K562 (cell line): ENCODE results near the gene INSM1. TPM values are rescaled to one million over a fixed set of nuclear protein-coding genes. Genes with fewer than 3 reads are reported as not detected.

Source experiments
- ATAC-seq: fragments of 200-7000 bp; cut with Tn5 transposase; 3 replicates; pipeline ENCODE4 v1.9.1; 2020; ENCODE audit warnings: moderate library complexity
- BruUV-seq: library from RNA; stranded (reverse); fragments of 400-500 nt; replicated peaks from 2 replicates; lab custom pipeline; 2021; lab: Mats Ljungman, UMichigan
- CTCF ChIA-PET: fragments of 300-600 bp; formaldehyde crosslinking; extraction: SDS; loops from one replicate; lab custom pipeline; 2021; ENCODE audit warnings: low intra/inter-chr PET ratio; lab: Yijun Ruan, JAX
- POLR2A ChIA-PET: fragments of 300-600, 350-650 bp; sonication (Branson Sonifier 250); formaldehyde crosslinking; extraction: SDS; loops from one replicate; lab custom pipeline; 2021; ENCODE audit warnings: antibody characterized with exemption, inconsistent platforms; lab: Yijun Ruan, JAX
- DNase-seq, 4 experiments: peaks; one replicate each; pipeline versions ENCODE4 v3.0.0 to v3.0.0-alpha.2; 2011 to 2018; ENCODE audit warnings: low spot score in 3 of 4, mixed read lengths in 3 of 4; ENCODE audit errors: extremely low read depth in 1 of 4
- FAIRE-seq: peaks from 2 replicates; lab custom pipeline; 2011; peaks lifted over from hg19 to GRCh38; lab: Jason Lieb, UNC
- H2AFZ ChIP-seq: 2 replicates; pipeline ENCODE4 v1.6.0; 2011; ENCODE audit warnings: low read depth, low read length, control low read depth, inconsistent platforms
- H3K27ac ChIP-seq: fragments of 200-600 bp; 3 replicates; pipeline ENCODE4 v1.8.0; 2011; ENCODE audit warnings: low read depth, mild to moderate bottlenecking, control low read depth, inconsistent platforms, low read length, moderate library complexity, mixed read lengths; ENCODE audit errors: extremely low read depth
- H3K27me3 ChIP-seq, 2 experiments: fragments of 300-600 bp in 1 of 2; 2 replicates in 1 of 2; 3 replicates in 1 of 2; pipeline versions ENCODE4 v1.6.0 to v1.8.0; 2011; ENCODE audit warnings: inconsistent platforms in 2 of 2, low read length in 2 of 2, mild to moderate bottlenecking in 1 of 2, mixed read lengths in 1 of 2, moderate library complexity in 1 of 2; ENCODE audit not compliant: control insufficient read depth in 2 of 2, insufficient read depth in 2 of 2
- H3K36me3 ChIP-seq: fragments of 300-600 bp; 3 replicates; pipeline ENCODE4 v1.8.0; 2011; ENCODE audit warnings: mild to moderate bottlenecking, low read length, inconsistent platforms; ENCODE audit not compliant: control insufficient read depth, insufficient read depth
- H3K4me1 ChIP-seq, 2 experiments: fragments of 200-600 bp in 1 of 2; replicated peaks in 1 of 2; 2 replicates in 1 of 2; 3 replicates in 1 of 2; pipeline versions ENCODE4 v1.5.1 to v1.8.0; 2011; ENCODE audit warnings: inconsistent platforms in 2 of 2, low read length in 2 of 2, mild to moderate bottlenecking in 1 of 2, mixed read lengths in 1 of 2, moderate library complexity in 1 of 2; ENCODE audit not compliant: control insufficient read depth in 2 of 2, insufficient read depth in 2 of 2
- H3K4me2 ChIP-seq: 2 replicates; pipeline ENCODE4 v1.6.1; 2011; ENCODE audit warnings: low read length, control low read depth, inconsistent platforms, mixed read lengths; ENCODE audit not compliant: insufficient read depth
- H3K4me3 ChIP-seq: fragments of 200-600 bp; sonication (generic), shearing (Covaris generic); 2 replicates; pipeline ENCODE4 v1.5.1; 2016; ENCODE audit warnings: control low read depth, inconsistent platforms
- H3K79me2 ChIP-seq: fragments of 200-600 bp; 3 replicates; pipeline ENCODE4 v1.8.0; 2011; ENCODE audit warnings: low read length, inconsistent platforms; ENCODE audit not compliant: control insufficient read depth, insufficient read depth
- H3K9ac ChIP-seq, 2 experiments: 2 replicates each; pipeline versions ENCODE4 v1.6.0 to v1.6.1; 2011; ENCODE audit warnings: low read depth in 2 of 2, low read length in 2 of 2, control low read depth in 1 of 2, inconsistent platforms in 1 of 2, mild to moderate bottlenecking in 1 of 2, mixed read lengths in 1 of 2; ENCODE audit not compliant: insufficient read depth in 1 of 2
- H3K9me1 ChIP-seq: one replicate; pipeline ENCODE4 v1.6.0; 2011; ENCODE audit warnings: inconsistent platforms, mild to moderate bottlenecking, low read length, moderate library complexity; ENCODE audit not compliant: control insufficient read depth, insufficient read depth
- H3K9me3 ChIP-seq: replicated peaks from 2 replicates; pipeline ENCODE4 v1.5.1; 2011; ENCODE audit warnings: low read depth, low read length, inconsistent platforms; ENCODE audit not compliant: control insufficient read depth, insufficient read depth
- H4K20me1 ChIP-seq: replicated peaks from 2 replicates; pipeline ENCODE4 v1.6.1; 2011; ENCODE audit warnings: low read length, inconsistent platforms, mixed read lengths; ENCODE audit not compliant: control insufficient read depth, insufficient read depth
- ESRRA ChIP-seq: fragments of 450-650 bp; IDR thresholded peaks from 2 replicates; pipeline ENCODE4 v1.6.1; 2014; ENCODE audit warnings: low read depth, mild to moderate bottlenecking, moderate library complexity, borderline replicate concordance
- FUS ChIP-seq: fragments of 200-400 bp; formaldehyde crosslinking; optimal IDR thresholded peaks from 2 replicates; pipeline ENCODE3; 2017; ENCODE audit warnings: low read depth, low read length
- HCFC1 ChIP-seq: IDR thresholded peaks from 2 replicates; pipeline ENCODE4 v1.6.1; 2012; ENCODE audit warnings: low read depth, low read length, improper control_type of control experiment
- HDAC1 ChIP-seq, 2 experiments: fragments of 450-650 bp; IDR thresholded peaks; 2 replicates each; pipeline ENCODE4 v1.6.1; 2016 to 2017; ENCODE audit warnings: inconsistent platforms in 1 of 2, mild to moderate bottlenecking in 1 of 2, moderate library complexity in 1 of 2
- ILF3 ChIP-seq: fragments of 450-650 bp; IDR thresholded peaks from 2 replicates; pipeline ENCODE4 v1.6.1; 2018; ENCODE audit warnings: antibody characterized with exemption, mild to moderate bottlenecking, moderate library complexity, borderline replicate concordance
- NFE2L1 ChIP-seq: fragments of 450-650 bp; IDR thresholded peaks from 2 replicates; pipeline ENCODE4 v1.6.1; 2016; ENCODE audit warnings: missing genetic modification characterization, low read depth, mild to moderate bottlenecking, missing compliant biosample characterization, moderate library complexity, borderline replicate concordance
- RBM15 ChIP-seq: fragments of 200-400 bp; formaldehyde crosslinking; IDR thresholded peaks from 2 replicates; pipeline ENCODE4 v1.6.1; 2018; ENCODE audit warnings: mild to moderate bottlenecking, low read length, moderate library complexity; ENCODE audit not compliant: insufficient read depth
- RFX7 ChIP-seq: fragments of 250-450 bp; sonication (Bioruptor Pico); IDR thresholded peaks from 2 replicates; pipeline ENCODE4 v1.5.1; 2021; ENCODE audit warnings: mild to moderate bottlenecking
- SMARCB1 ChIP-seq: IDR thresholded peaks from 2 replicates; pipeline ENCODE4 v1.6.1; 2011; ENCODE audit warnings: improper control_type of control experiment, low read depth; ENCODE audit not compliant: insufficient read length
- ZC3H4 ChIP-seq: sonication (generic); formaldehyde crosslinking; IDR thresholded peaks from 2 replicates; pipeline ENCODE4 v1.9.0; 2021; ENCODE audit warnings: missing genetic modification reagents, borderline replicate concordance
- ZNF121 ChIP-seq: sonication (generic); formaldehyde crosslinking; conservative IDR thresholded peaks from 2 replicates; pipeline ENCODE4 v1.8.0; 2022; ENCODE audit warnings: missing genetic modification reagents
- ZNF140 ChIP-seq: fragments of 250-450 bp; sonication (Bioruptor Pico); IDR thresholded peaks from 2 replicates; pipeline ENCODE4 v1.8.0; 2021; ENCODE audit warnings: moderate library complexity, mild to moderate bottlenecking, inconsistent platforms
- ZNF644 ChIP-seq: fragments of 200-800 bp; sonication (Bioruptor generic); IDR thresholded peaks from 2 replicates; pipeline ENCODE4 v1.6.1; 2016; ENCODE audit warnings: low read depth, missing genetic modification characterization, missing compliant biosample characterization
- ZNF764 ChIP-seq: fragments of 250-450 bp; sonication (Bioruptor Pico); IDR thresholded peaks from 2 replicates; pipeline ENCODE4 v1.4.0; 2020; ENCODE audit warnings: low read depth, mild to moderate bottlenecking, moderate library complexity
- ZNF830 ChIP-seq: fragments of 250-450 bp; sonication (Bioruptor Pico); IDR thresholded peaks from 2 replicates; pipeline ENCODE4 v1.5.0; 2021; ENCODE audit warnings: mild to moderate bottlenecking
- WGBS: fragments of 100-300 bp; shearing (Covaris generic); methylation state at CpG from one replicate; pipeline ENCODE4 v1.1.6; 2016; ENCODE audit warnings: low coverage, mixed read lengths; ENCODE audit not compliant: insufficient coverage; ENCODE audit errors: missing lambda C conversion rate; 5-methylcytosine and 5-hydroxymethylcytosine counted together
- in situ Hi-C: fragments of 300-500 bp; cut with MboI; formaldehyde crosslinking; loops from 4 replicates; pipeline ENCODE4 v1.15.0; 2018; ENCODE audit warnings: inconsistent platforms, mixed read lengths
- intact Hi-C: fragments of 100-400 bp; cut with micrococcal nuclease; formaldehyde crosslinking; loops from 2 replicates; pipeline ENCODE4 v1.14.2; 2022
- polyA plus RNA-seq, 8 experiments: library from polyadenylated mRNA; depleted of rRNA in 4 of 8; stranded (reverse) in 5 of 8; unstranded in 3 of 8; fragments of >200 nt; fragmentation: Nextera tagmentation in 2 of 8; fragmentation: Illumina TruSeq in 1 of 8; extraction: Ambion mirVana in 2 of 8; extraction: Trizol in 1 of 8; gene quantifications; 2 replicates each; pipeline versions ENCODE4 v1.2.1 to v1.2.3, GENCODE V29; 2011 to 2014; ENCODE audit warnings: inconsistent platforms in 1 of 8, missing spikeins in 1 of 8
- total RNA-seq, 7 experiments: library from RNA; depleted of rRNA in 6 of 7; stranded (reverse); fragments of >200 nt in 6 of 7; fragmentation: Illumina TruSeq in 2 of 7; extraction: Trizol in 2 of 7; gene quantifications; 2 replicates each; pipeline versions ENCODE4 v1.2.1 to v1.2.3, GENCODE V29; 2011 to 2021; ENCODE audit warnings: low replicate concordance in 1 of 7
- TF ChIP-seq, protein P1 (sequence below): fragments of 450-650 bp; IDR thresholded peaks from 2 replicates; pipeline ENCODE4 v1.6.1; 2017; ENCODE audit warnings: mild to moderate bottlenecking, moderate library complexity
- TF ChIP-seq, protein P2 (sequence below): fragments of 450-650 bp; IDR thresholded peaks from 2 replicates; pipeline ENCODE4 v1.7.1; 2018; ENCODE audit warnings: mild to moderate bottlenecking, low read depth; ENCODE audit not compliant: partially characterized antibody
- TF ChIP-seq, protein P3 (sequence below), 2 experiments: fragments of 450-650 bp; conservative IDR thresholded peaks; 2 replicates each; pipeline ENCODE4 v1.6.1; 2017; ENCODE audit warnings: mild to moderate bottlenecking in 2 of 2, moderate library complexity in 2 of 2

The INSM1 gene
- total and polyA plus RNA-seq, 9 of the 15 experiments (the other 6 are each of a cell fraction or from before 2014, with no cell fraction given): not detected

DNA sequence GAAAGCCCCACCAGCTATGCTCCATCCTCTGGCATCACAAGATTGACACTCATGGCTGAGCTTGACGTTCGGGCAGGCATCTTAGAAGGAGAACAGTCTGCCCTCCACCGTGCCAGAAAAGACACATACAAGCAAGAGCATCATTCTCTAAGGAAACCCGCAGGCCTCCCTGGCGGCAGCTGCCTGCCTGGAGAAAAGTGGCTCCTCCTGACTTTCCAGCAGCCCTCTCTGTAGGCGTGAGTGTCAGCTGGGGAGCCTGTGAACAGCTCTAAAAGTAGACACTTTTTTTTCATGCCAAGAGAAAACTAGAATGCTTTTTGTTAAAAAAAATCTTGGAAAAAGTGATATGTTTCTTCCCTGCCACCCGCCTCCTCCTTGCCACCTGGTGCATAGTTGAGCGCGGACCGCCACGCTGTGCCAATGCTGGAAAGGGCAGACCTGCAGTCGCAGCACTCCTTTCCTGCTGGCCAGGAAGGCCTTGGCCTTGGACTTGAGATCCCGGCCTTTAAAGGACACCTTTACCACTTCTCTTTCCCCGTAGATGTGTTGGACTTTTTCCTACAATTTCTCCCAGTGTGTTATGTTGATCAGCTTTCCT is 29.7 kb upstream of the INSM1 start:
- intact Hi-C loops: no loop called here
- POLR2A ChIA-PET: no interaction called here
- no TSS peak for BruUV-seq
- TF ChIP-seq ZNF764 (no peak), RBM15 (no peak), ZNF830 (CRISPR knock-in tag) (no peak), FUS (no peak), ZC3H4 (CRISPR knock-in tag) (no peak), ZNF121 (CRISPR knock-in tag) (no peak), ESRRA (no peak), HDAC1 (IDR thresholded peaks at IDR 0.05) (no peak), ZNF140 (CRISPR knock-in tag) (no peak), NFE2L1 (tag) (no peak), HCFC1 (no peak), ILF3 (no peak), ZNF644 (tag) (no peak), SMARCB1 (no peak), RFX7 (CRISPR knock-in tag) (no peak)
- TF ChIP-seq, protein P1, sequence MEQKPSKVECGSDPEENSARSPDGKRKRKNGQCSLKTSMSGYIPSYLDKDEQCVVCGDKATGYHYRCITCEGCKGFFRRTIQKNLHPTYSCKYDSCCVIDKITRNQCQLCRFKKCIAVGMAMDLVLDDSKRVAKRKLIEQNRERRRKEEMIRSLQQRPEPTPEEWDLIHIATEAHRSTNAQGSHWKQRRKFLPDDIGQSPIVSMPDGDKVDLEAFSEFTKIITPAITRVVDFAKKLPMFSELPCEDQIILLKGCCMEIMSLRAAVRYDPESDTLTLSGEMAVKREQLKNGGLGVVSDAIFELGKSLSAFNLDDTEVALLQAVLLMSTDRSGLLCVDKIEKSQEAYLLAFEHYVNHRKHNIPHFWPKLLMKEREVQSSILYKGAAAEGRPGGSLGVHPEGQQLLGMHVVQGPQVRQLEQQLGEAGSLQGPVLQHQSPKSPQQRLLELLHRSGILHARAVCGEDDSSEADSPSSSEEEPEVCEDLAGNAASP: no peak
- TF ChIP-seq, protein P2, sequence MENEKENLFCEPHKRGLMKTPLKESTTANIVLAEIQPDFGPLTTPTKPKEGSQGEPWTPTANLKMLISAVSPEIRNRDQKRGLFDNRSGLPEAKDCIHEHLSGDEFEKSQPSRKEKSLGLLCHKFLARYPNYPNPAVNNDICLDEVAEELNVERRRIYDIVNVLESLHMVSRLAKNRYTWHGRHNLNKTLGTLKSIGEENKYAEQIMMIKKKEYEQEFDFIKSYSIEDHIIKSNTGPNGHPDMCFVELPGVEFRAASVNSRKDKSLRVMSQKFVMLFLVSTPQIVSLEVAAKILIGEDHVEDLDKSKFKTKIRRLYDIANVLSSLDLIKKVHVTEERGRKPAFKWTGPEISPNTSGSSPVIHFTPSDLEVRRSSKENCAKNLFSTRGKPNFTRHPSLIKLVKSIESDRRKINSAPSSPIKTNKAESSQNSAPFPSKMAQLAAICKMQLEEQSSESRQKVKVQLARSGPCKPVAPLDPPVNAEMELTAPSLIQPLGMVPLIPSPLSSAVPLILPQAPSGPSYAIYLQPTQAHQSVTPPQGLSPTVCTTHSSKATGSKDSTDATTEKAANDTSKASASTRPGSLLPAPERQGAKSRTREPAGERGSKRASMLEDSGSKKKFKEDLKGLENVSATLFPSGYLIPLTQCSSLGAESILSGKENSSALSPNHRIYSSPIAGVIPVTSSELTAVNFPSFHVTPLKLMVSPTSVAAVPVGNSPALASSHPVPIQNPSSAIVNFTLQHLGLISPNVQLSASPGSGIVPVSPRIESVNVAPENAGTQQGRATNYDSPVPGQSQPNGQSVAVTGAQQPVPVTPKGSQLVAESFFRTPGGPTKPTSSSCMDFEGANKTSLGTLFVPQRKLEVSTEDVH: no peak
- TF ChIP-seq, protein P3, sequence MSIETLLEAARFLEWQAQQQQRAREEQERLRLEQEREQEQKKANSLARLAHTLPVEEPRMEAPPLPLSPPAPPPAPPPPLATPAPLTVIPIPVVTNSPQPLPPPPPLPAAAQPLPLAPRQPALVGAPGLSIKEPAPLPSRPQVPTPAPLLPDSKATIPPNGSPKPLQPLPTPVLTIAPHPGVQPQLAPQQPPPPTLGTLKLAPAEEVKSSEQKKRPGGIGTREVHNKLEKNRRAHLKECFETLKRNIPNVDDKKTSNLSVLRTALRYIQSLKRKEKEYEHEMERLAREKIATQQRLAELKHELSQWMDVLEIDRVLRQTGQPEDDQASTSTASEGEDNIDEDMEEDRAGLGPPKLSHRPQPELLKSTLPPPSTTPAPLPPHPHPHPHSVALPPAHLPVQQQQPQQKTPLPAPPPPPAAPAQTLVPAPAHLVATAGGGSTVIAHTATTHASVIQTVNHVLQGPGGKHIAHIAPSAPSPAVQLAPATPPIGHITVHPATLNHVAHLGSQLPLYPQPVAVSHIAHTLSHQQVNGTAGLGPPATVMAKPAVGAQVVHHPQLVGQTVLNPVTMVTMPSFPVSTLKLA (conservative IDR thresholded peaks at IDR 0.05): no peak

More for the DNA sequence above, 29.7 kb upstream of the INSM1 start:
- DNase-seq: no peak
- H3K36me3 ChIP-seq: no peaks in the 10 kb centered on the region
- H3K4me2 ChIP-seq: no peak overlapping the region
- no peaks in the 10 kb centered on the region for H3K9me1 ChIP-seq
- no peaks in the 10 kb centered on the region for H4K20me1 ChIP-seq
- H3K27ac ChIP-seq: no peak overlapping the region
- FAIRE-seq: no peak
- WGBS: 0% methylated on average over 14 of the region's 14 CpGs
- CTCF ChIA-PET: no interaction called here
- no peak overlapping the region for H2AFZ ChIP-seq
- no peak for ATAC-seq
- no peak overlapping the region for H3K9ac ChIP-seq
- peaks cover 0 to 8% of the 10 kb centered on the region in 2 experiments; a peak in 1 of 5 replicates for H3K27me3 ChIP-seq
- H3K79me2 ChIP-seq: no peaks in the 10 kb centered on the region
- in situ Hi-C loops: no loop called here
- H3K9me3 ChIP-seq: no peaks in the 10 kb centered on the region
- no peak overlapping the region for H3K4me3 ChIP-seq
- H3K4me1 ChIP-seq: no peaks in the 10 kb centered on the region
